ENCODE results near the gene OPRL1.

- TF ChIP-seq CTCF (IDR thresholded peaks at IDR 0.05) (no peak), POLR2A (IDR thresholded peaks at IDR 0.05) (no peak)
These were observed 13.9 kb upstream of the OPRL1 start for GRCh38 chr20:64065974-64066343.

Data from tibial nerve (tissue), 3 donors.